ENCODE data around the gene GET3. TPM values are rescaled to one million over a fixed set of nuclear protein-coding genes. Genes with fewer than 3 reads are reported as not detected.

Gene GET3
- total RNA-seq, 1 donor from 2014 or later, result 55.6 TPM

GRCh38 chr19:12779162-12779993 lies 42.1 kb downstream of the GET3 start:
- DNase-seq (ENCODE audit: low spot score), result peak; percentile 73

GRCh38 chr19:12782174-12782423 lies 44.8 kb downstream of the GET3 start:
- peak; percentile 73 for DNase-seq (ENCODE audit: low spot score)

- DNase-seq (ENCODE audit: low spot score), result peak; percentile 86
Observed at GRCh38 chr19:12782424-12783290, 45.4 kb downstream of the GET3 start.

- DNase-seq (ENCODE audit: low spot score), result no peak
Observed at GRCh38 chr19:12783291-12783848, 46.1 kb downstream of the GET3 start.

- peak; percentile 79 for DNase-seq (ENCODE audit: low spot score)
Observed at GRCh38 chr19:12783849-12784393, 46.6 kb downstream of the GET3 start.

GRCh38 chr19:12784394-12784870 lies 47.1 kb downstream of the GET3 start:
- DNase-seq (ENCODE audit: low spot score), result no peak

GRCh38 chr19:12784871-12785430 lies 47.7 kb downstream of the GET3 start:
- DNase-seq (ENCODE audit: low spot score), result no peak

- no peak for DNase-seq (ENCODE audit: low spot score)
Observed at GRCh38 chr19:12785431-12786031, 48.2 kb downstream of the GET3 start.

GRCh38 chr19:12786141-12786870 lies 49.0 kb downstream of the GET3 start:
- DNase-seq (ENCODE audit: low spot score), result peak; percentile 85

- no peak for DNase-seq (ENCODE audit: low spot score)
Observed at GRCh38 chr19:12786952-12787351, 49.7 kb downstream of the GET3 start.

GRCh38 chr19:12787458-12787857 lies 50.2 kb downstream of the GET3 start:
- no peak for DNase-seq (ENCODE audit: low spot score)

GRCh38 chr19:12788042-12788681 lies 50.9 kb downstream of the GET3 start:
- no peak for DNase-seq (ENCODE audit: low spot score)

- peak; percentile 80 for DNase-seq (ENCODE audit: low spot score)
Observed at GRCh38 chr19:12788682-12789097, 51.4 kb downstream of the GET3 start.

GRCh38 chr19:12789098-12789903 lies 52.0 kb downstream of the GET3 start:
- DNase-seq (ENCODE audit: low spot score), result no peak

GRCh38 chr19:12789904-12790619 lies 52.8 kb downstream of the GET3 start:
- peak; percentile 97 for DNase-seq (ENCODE audit: low spot score)

- peak; percentile 55 for DNase-seq (ENCODE audit: low spot score)
Observed at GRCh38 chr19:12790628-12791344, 53.5 kb downstream of the GET3 start.

- peak; percentile 99 for DNase-seq (ENCODE audit: low spot score)
Observed at GRCh38 chr19:12791345-12792050, 54.2 kb downstream of the GET3 start, which contains the start of gene JUNB. Gene JUNB, plus strand, starts transcription at chr19:12791486. Its CDS starts 286 bp downstream, at chr19:12791772.

All from ureter (tissue), 1 donor.